UCSD-AML1 (cell line): ENCODE results near the gene MED10.
"Not testable (repeated sequence)": the region's sequence is repeated elsewhere in the genome, so short reads cannot be mapped to it uniquely, and the experiment has no call there.

Experiments used
- DNase-seq: peaks from one replicate; lab custom pipeline; 2025; ENCODE audit not compliant: unreplicated experiment; lab: John Stamatoyannopoulos, UW

The MED10 gene

DNA sequence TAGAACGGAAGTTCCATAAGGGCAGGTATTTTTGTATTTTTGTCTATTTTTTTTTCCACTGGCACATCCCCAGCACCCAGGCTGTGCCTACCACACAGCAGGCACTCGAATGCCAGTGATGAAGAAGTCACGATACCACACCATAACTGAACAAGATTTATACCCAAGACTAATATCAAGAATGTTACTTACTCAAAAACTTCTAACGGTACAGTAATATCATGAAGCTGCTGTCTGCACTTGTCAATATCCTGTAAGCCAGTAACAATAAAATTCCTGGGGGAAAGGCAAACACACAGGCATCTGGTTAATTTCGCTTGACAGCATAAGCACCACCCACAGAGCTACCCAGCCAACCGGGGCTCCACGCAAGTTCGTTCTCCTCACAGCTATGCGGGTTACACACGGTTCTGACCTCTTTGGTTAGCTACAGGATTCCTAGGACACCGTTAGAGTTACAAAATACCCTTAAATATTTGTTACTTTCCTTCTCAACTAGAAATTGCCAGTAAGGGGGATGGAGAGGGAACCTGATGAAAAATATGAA is 1.3 kb downstream of the MED10 start:
- DNase-seq = no peak

- no peak for DNase-seq
These were observed 5.1 kb downstream of the MED10 start for GRCh38 chr5:6373081-6373846.

- no peak for DNase-seq
These were observed 5.9 kb downstream of the MED10 start for GRCh38 chr5:6372251-6373080.

DNA sequence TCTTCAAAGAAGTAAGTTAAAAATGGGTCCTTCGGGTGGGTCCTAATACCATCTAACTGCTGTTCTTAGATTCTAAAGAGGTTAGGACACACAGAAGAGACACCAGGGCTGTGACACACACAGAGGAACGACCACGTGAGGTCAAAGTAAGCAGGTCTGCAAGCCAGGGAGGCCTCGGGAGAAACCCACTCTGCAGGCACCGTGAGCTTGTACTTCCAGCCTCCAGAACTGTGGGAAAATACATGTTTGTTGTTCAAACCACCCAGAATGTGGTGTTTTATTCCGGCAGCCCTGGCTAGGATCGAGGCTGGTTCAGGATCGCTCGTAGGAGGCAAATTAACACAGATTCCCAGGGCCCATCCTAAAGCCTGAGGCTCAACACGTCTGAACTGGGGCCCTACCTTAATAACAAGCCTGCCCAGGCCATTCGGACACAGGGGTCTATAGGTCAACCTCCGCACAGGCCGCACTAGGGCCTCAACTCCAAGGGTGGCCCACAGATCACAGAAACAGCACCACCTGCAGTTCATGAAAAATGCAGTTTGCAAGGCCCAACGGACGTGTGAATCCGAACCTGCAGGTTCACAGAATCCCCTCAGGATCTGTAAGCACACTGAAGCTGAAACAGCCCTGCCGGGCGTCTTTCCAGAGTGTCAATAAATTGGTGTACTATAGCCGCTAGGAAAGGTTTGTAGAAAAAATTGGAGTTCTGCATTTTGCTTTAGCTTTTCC is 7.1 kb downstream of the MED10 start:
- no peak for DNase-seq

DNA sequence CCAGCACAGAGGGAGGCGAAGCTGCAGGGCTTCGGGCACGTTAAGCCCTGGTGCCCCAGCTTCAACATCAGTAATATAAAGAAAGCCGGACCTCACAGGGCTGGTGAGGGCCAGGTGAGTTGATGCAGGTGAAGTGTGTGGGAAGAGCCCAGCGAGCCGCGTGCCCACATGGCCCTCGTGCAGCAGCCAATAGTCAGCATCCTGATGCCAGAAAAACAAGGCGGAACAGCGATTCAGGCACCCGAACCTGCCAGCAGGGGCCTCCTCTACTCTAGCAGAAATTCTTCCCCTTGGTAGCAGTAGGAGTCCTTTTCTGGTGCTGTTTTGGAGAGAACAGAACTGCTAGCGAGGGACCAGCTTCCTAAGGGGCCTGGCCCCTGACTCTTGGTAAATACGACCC is 7.8 kb downstream of the MED10 start:
- DNase-seq = no peak

GRCh38 chr5:6365977-6366590 is 12.3 kb downstream of the MED10 start:
- DNase-seq = peak; percentile 36

- DNase-seq = no peak
These were observed 13.0 kb downstream of the MED10 start for GRCh38 chr5:6365142-6365976.

- not testable (repeated sequence) for DNase-seq
These were observed 14.8 kb downstream of the MED10 start for GRCh38 chr5:6363454-6364011.

DNA sequence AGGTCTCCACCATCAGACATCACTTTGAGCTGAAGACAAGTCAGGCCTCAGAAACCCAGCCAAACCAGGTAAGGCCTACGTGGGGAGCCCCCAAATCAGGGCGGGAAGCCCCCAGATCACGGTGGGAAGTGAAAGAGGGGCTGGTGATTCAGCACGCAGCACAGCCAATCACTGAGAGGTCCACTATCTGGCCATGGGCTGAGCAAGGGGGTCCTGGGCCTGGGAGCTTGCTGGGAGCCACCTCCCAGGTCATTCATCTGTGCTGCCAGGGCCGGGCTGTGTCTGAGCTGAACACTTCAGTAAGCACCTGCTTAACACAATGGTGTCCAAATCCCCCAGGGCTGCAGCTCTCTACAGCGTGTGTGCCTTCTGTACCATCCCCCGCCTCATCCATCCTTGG is 15.5 kb downstream of the MED10 start:
- no peak for DNase-seq

- no peak for DNase-seq
These were observed 17.2 kb downstream of the MED10 start for GRCh38 chr5:6361101-6361500.

DNA sequence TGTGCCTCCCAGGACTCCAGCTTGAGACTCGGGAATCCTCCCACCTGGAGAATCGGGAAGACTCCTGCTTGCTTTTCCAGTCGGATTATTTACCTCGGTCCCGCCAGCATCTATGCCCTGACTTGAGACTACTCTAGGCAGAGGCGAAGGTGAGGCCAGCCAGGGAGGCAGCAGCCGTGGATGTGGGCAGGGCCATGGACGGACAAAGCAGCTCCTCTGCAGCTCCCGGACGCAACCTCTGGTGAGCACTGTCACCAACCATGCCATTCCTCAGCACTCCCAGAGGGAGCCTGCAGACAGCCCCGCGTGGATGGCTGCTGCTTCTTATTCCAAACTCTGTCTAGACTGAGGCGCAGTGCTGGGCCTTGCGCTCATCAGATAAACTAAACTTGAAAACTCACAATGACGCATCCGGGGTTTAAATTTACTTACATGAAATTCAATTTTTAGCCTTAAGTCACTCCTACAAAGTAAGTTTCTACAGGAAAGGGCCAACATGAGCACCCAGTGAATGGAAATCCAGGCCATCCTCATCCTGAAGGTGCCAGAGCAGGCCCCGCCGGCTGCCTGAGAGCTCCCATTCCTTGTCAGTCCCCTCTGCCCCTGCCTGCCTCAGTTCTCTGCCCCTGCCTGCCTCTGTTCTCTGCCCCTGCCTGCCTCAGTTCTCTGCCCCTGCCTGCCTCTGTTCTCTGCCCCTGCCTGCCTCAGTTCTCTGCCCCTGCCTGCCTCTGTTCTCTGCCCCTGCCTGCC is 17.8 kb downstream of the MED10 start:
- DNase-seq = peak; percentile 58

DNA sequence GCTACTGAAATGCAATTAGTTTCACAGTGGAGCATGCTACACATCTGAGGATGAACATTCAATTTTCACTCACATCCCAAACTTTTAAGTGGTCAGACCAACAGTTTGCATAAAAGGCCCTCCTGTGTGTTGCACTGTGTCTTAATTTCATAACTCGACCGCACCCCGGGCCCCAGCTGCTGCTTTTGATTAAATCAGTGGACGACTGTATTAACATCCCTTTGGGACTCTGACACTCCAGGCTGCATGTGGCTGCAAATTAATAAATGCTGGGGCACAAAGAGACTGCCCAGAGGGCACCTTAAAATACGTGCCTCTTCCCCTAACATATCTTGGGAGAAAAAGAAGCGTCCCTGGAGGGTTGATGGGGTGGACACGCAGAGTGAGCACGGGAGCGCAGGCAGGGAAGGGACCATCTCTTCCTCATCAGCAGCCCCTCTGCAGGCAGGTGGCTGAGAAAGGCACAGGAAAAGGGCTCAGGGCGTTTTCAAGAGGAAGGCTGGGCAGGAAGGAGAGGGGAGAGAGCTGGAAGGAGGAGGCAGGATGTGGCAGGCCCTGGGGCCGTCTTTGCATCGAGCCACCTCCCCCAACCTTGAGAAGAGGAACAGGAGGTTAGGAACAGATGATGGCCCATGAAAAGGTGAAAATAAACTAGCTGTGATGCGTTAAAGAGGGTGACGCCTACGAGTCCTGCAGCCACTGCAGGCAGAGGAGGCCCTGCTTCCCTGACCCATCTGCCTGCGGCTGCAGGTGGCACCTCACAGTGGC is 18.6 kb downstream of the MED10 start:
- DNase-seq = peak; percentile 78

DNA sequence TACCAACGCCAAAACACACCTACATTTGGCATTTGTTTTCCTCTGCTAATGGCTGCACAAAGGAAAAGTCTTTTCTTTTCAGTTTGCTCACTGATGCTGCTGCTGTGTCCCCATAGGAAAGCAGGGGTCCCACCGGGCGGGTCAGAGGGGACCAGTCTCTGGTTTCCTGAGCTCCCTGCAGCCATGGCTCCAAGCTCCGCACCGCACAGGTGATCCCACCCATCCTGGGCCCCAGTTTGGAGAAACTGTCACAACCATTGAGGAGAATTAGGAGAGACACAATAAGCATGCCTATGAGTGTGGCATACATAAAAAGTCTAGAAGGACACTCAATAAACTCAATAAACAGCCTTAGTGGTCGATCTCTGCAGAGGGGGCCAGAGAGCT is 19.9 kb downstream of the MED10 start:
- no peak for DNase-seq

GRCh38 chr5:6357817-6358433 is 20.4 kb downstream of the MED10 start:
- DNase-seq = not testable (repeated sequence)

DNA sequence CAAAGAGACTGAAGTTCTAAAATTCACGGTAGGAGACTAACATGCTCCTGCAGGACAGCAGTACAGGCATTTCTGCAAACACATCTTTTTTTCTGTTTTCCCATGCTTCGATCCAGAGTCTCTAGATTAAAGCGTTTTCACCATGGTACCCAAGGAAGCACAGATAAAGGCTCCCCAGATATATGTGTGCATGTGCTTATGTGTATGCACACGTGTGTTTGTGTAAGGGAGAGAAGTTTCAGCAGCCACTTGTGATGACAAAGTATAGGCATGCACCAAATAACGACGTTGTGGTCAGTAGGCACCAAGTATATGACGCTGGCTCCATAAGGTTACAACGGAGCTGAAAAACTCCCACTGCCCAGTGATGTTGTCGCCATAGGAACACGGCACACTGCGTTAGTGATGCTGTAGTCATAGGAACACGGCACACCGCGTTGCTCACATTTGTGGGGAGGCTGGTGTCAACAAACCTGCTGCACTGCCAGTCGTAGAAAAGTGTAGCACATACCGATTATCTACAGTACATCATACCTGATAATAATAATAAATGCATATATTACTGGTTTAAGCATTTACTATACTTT is 21.7 kb downstream of the MED10 start:
- no peak for DNase-seq

- no peak for DNase-seq
These were observed 23.1 kb downstream of the MED10 start for GRCh38 chr5:6355294-6355693.

DNA sequence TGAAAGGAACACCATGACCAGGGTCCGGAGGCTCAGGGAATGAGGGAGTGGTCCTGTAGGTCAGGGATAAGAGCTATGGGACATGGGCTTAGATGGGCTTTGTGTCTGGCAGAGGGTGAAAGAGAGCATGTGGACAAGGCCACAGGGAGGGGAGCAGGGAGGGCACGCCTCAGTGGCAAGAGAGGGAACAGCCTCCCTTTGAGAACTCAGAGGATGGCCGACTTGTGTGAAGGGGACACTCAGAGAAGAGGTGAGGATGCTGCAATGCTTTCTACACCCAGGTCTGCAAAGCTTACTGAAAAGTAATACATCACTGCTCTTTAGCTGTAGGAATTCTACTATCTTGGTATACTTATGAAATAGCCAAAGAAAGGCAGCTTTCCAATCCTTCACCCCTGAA is 23.5 kb downstream of the MED10 start:
- DNase-seq = no peak
